IgD-negative memory B cell (primary cell): Measurements from ENCODE around the gene SLC9A6. TPM values are rescaled to one million over a fixed set of nuclear protein-coding genes. Genes with fewer than 3 reads are reported as not detected.
"Not testable (repeated sequence)": the region's sequence is repeated elsewhere in the genome, so short reads cannot be mapped to it uniquely, and the experiment has no call there.

Source experiments
- H3K27ac Mint-ChIP-seq, 3 donors: one replicate each; pipeline ENCODE4 v1.8.0; 2020 to 2022; ENCODE audit warnings: mild to moderate bottlenecking in 3 of 3, mixed read lengths in 3 of 3, moderate library complexity in 1 of 3
- H3K27me3 Mint-ChIP-seq: one replicate; pipeline ENCODE4 v1.8.0; 2021; ENCODE audit warnings: mixed read lengths
- H3K36me3 Mint-ChIP-seq: one replicate; pipeline ENCODE4 v1.8.0; 2020; ENCODE audit warnings: mild to moderate bottlenecking, mixed read lengths
- H3K4me1 Mint-ChIP-seq, 3 donors: one replicate each; pipeline ENCODE4 v1.8.0; 2020 to 2022; ENCODE audit warnings: mixed read lengths in 3 of 3, mild to moderate bottlenecking in 1 of 3
- H3K4me3 Mint-ChIP-seq, 4 donors: one replicate each; pipeline ENCODE4 v1.8.0; 2020 to 2022; ENCODE audit warnings: mild to moderate bottlenecking in 4 of 4, mixed read lengths in 4 of 4, moderate library complexity in 3 of 4
- H3K9me3 Mint-ChIP-seq, 3 donors: one replicate each; pipeline ENCODE4 v1.8.0; 2020 to 2021; ENCODE audit warnings: mixed read lengths in 3 of 3, mild to moderate bottlenecking in 1 of 3
- polyA plus RNA-seq: library from polyadenylated mRNA; unstranded; fragments of 300-500 nt; fragmentation: Illumina TruSeq; gene quantifications from one replicate; pipeline ENCODE4 v1.2.3, GENCODE V29; 2021

SLC9A6 gene
- polyA plus RNA-seq, 1 donor from 2014 or later = 9.4 TPM

GRCh38 chrX:136065044-136065671 is 79.9 kb downstream of the SLC9A6 start:
- peaks cover 6% of the 10 kb centered on the region for H3K27me3 Mint-ChIP-seq
- no peaks in the 10 kb centered on the region for H3K4me1 Mint-ChIP-seq
- no peaks in the 10 kb centered on the region for H3K36me3 Mint-ChIP-seq
- H3K27ac Mint-ChIP-seq = no peak overlapping the region
- no peak overlapping the region for H3K4me3 Mint-ChIP-seq
- H3K9me3 Mint-ChIP-seq = no peaks in the 10 kb centered on the region

- H3K4me3 Mint-ChIP-seq = no peak overlapping the region
- no peak overlapping the region for H3K27ac Mint-ChIP-seq
- peaks cover 6% of the 10 kb centered on the region for H3K27me3 Mint-ChIP-seq
- no peaks in the 10 kb centered on the region for H3K36me3 Mint-ChIP-seq
- peaks cover 0 to 10% (median 4%) of the 10 kb centered on the region in 3 donors for H3K4me1 Mint-ChIP-seq
- H3K9me3 Mint-ChIP-seq = no peaks in the 10 kb centered on the region
Observed at GRCh38 chrX:136067097-136067496, 81.9 kb downstream of the SLC9A6 start.

DNA sequence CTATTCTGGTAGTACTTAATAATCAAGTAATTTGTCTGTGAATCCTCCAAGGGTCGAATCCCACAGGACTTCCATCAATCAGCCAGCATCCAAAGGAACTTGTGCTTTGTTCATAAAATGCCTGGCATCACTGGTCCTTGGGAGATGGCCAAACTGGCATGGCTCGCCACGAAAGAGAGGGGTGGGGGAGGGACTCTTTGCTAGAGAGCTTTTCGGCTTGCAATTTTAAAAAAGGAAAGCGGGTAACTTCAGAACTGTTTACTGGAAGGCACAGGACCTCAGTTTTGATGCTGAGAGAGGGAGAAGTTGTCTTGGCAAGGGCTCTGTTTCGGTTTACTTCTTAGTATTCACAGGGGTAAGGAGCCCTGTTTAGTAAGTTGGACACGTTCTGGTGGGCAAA is 82.7 kb downstream of the SLC9A6 start:
- Mint-ChIP-seq H3K27me3 (peaks cover 6% of the 10 kb centered on the region), H3K36me3 (peaks cover 1% of the 10 kb centered on the region), H3K4me1 (peaks cover 0 to 11% (median 4%) of the 10 kb centered on the region in 3 donors), H3K4me3 (no peak overlapping the region), H3K9me3 (no peaks in the 10 kb centered on the region), H3K27ac (no peak overlapping the region)

DNA sequence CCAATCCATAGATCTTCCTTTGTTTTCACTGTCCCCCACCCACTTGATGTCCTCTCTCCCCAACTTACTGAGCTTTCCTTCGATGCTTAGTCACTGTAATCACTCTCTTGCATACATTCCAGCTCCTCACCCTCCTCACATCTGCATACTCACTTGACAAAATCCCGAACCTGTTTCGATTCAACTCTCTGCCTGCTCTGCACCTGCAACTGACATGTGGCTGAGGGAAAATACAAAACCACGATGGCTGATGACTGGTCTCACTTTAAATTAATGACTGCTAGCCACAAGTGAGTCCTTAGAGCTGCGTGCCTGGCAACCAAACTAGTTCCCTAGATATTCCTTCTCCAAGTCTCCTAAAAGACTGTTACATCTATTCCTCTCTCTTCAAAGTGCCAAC is 91.7 kb downstream of the SLC9A6 start:
- Mint-ChIP-seq H3K36me3 (peaks cover 1% of the 10 kb centered on the region), H3K4me1 (peaks cover 0 to 1% (median 0%) of the 10 kb centered on the region in 3 donors), H3K4me3 (no peak overlapping the region), H3K27ac (no peak overlapping the region), H3K9me3 (no peaks in the 10 kb centered on the region), H3K27me3 (peaks cover 4% of the 10 kb centered on the region)

- H3K9me3 Mint-ChIP-seq = no peaks in the 10 kb centered on the region
- H3K4me3 Mint-ChIP-seq = no peak overlapping the region
- no peak overlapping the region for H3K27ac Mint-ChIP-seq
- no peaks in the 10 kb centered on the region for H3K4me1 Mint-ChIP-seq
- H3K27me3 Mint-ChIP-seq = peaks cover 1% of the 10 kb centered on the region
- H3K36me3 Mint-ChIP-seq = peaks cover 2% of the 10 kb centered on the region
Observed at GRCh38 chrX:136080766-136081165, 95.5 kb downstream of the SLC9A6 start.

DNA sequence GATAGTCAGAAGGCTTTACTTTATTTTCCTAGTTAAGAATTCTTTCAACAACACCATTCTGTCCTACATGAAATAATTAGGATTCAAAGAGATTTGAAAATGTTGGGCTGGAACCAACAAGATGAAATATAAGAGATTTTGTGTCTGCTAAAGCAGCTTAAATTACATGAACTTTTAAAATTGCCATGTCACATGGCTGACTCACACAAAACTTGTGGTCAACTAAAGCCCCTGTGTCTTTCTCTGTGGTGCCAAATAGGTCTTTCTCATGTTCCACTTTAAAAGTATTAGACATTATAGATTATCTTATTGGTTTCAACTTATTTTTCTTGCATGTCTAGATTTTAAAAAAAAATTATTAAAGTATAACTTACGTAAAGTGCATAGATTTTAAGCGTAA is 101.3 kb downstream of the SLC9A6 start:
- no peaks in the 10 kb centered on the region for H3K4me1 Mint-ChIP-seq

GRCh38 chrX:136091898-136092297 is 106.7 kb downstream of the SLC9A6 start:
- not testable (repeated sequence) for H3K4me1 Mint-ChIP-seq, H3K4me3 Mint-ChIP-seq, H3K9me3 Mint-ChIP-seq, H3K27me3 Mint-ChIP-seq, H3K36me3 Mint-ChIP-seq, H3K27ac Mint-ChIP-seq

More for the DNA sequence above, 101.3 kb downstream of the SLC9A6 start:
- Mint-ChIP-seq H3K36me3 (peaks cover 2% of the 10 kb centered on the region), H3K9me3 (peaks cover 0 to 9% (median 5%) of the 10 kb centered on the region in 3 donors), H3K27me3 (peaks cover 3% of the 10 kb centered on the region), H3K4me3 (no peak overlapping the region), H3K27ac (no peak overlapping the region)

GRCh38 chrX:136094962-136095361 is 109.7 kb downstream of the SLC9A6 start:
- peaks cover 0 to 1% (median 0%) of the 10 kb centered on the region in 3 donors for H3K4me1 Mint-ChIP-seq
- no peaks in the 10 kb centered on the region for H3K27me3 Mint-ChIP-seq
- no peaks in the 10 kb centered on the region for H3K36me3 Mint-ChIP-seq
- H3K9me3 Mint-ChIP-seq = peaks cover 0 to 9% (median 5%) of the 10 kb centered on the region in 3 donors
- H3K4me3 Mint-ChIP-seq = no peak overlapping the region
- no peak overlapping the region for H3K27ac Mint-ChIP-seq

Other genes with a start within 250 kb of the SLC9A6 start
- not detected for gene CT45A3, start 217.2 kb upstream of the SLC9A6 start, polyA plus RNA-seq
- gene CT45A5, start 199.9 kb upstream of the SLC9A6 start, polyA plus RNA-seq = not detected
- gene CT45A6, start 182.6 kb upstream of the SLC9A6 start, polyA plus RNA-seq = not detected
- not detected for gene CT45A2, start 165.4 kb upstream of the SLC9A6 start, polyA plus RNA-seq
- not detected for gene CT45A7, start 148.2 kb upstream of the SLC9A6 start, polyA plus RNA-seq
- not detected for gene CT45A8, start 130.9 kb upstream of the SLC9A6 start, polyA plus RNA-seq
- gene CT45A9, start 113.6 kb upstream of the SLC9A6 start, polyA plus RNA-seq = not detected
- not detected for gene CT45A10, start 92.0 kb upstream of the SLC9A6 start, polyA plus RNA-seq
- not detected for gene SAGE1, start 91.7 kb upstream of the SLC9A6 start, polyA plus RNA-seq
- gene MMGT1, start 11.4 kb upstream of the SLC9A6 start, polyA plus RNA-seq = 6.1 TPM
- gene FHL1, start 162.1 kb downstream of the SLC9A6 start, polyA plus RNA-seq = 10.7 TPM